K562 (cell line): ENCODE data around the gene RAB13. TPM values are rescaled to one million over a fixed set of nuclear protein-coding genes. Genes with fewer than 3 reads are reported as not detected.
A peak's percentile ranks its signal among the peaks of the same experiment; 100 is the strongest.

Experiments
- CEBPB ChIP-seq: fragments of 450-650 bp; IDR thresholded peaks from 2 replicates; pipeline ENCODE4 v1.6.1; 2016; ENCODE audit warnings: missing genetic modification characterization, missing compliant biosample characterization
- DNMT1 ChIP-seq: fragments of 450-650 bp; IDR thresholded peaks from 2 replicates; pipeline ENCODE4 v1.6.1; 2016; ENCODE audit warnings: antibody characterized with exemption, mild to moderate bottlenecking
- ERF ChIP-seq: fragments of 450-650 bp; formaldehyde crosslinking; IDR thresholded peaks from 2 replicates; pipeline ENCODE4 v1.4.0; 2020; ENCODE audit warnings: mild to moderate bottlenecking, mixed read lengths
- GABPB1 ChIP-seq: sonication (generic); formaldehyde crosslinking; IDR thresholded peaks from 2 replicates; pipeline ENCODE4 v1.8.0; 2022; ENCODE audit warnings: mild to moderate bottlenecking, missing genetic modification reagents
- LEF1 ChIP-seq: fragments of 450-650 bp; IDR thresholded peaks from 2 replicates; pipeline ENCODE4 v1.6.1; 2016; ENCODE audit warnings: mild to moderate bottlenecking
- NR2C2 ChIP-seq, 2 experiments: fragments of 200-800 bp in 1 of 2; sonication (Bioruptor generic) in 1 of 2; sonication (generic) in 1 of 2; formaldehyde crosslinking in 1 of 2; IDR thresholded peaks; 2 replicates each; pipeline versions ENCODE4 v1.6.1 to v1.8.0; 2016 to 2022; ENCODE audit warnings: mild to moderate bottlenecking in 1 of 2, missing compliant biosample characterization in 1 of 2, missing genetic modification characterization in 1 of 2, missing genetic modification reagents in 1 of 2
- RB1 ChIP-seq: fragments of 450-650 bp; IDR thresholded peaks from 2 replicates; pipeline ENCODE4 v1.6.1; 2017; ENCODE audit warnings: low read depth, mild to moderate bottlenecking
- TRIM25 ChIP-seq: fragments of 450-650 bp; IDR thresholded peaks from 2 replicates; pipeline ENCODE4 v1.7.0; 2016; ENCODE audit warnings: borderline replicate concordance
- UBTF ChIP-seq, 2 experiments: IDR thresholded peaks; 2 replicates each; pipeline ENCODE4 v1.6.1; 2012; ENCODE audit warnings: improper control_type of control experiment in 2 of 2, low read depth in 2 of 2, low read length in 2 of 2, borderline replicate concordance in 1 of 2
- ZBTB12 ChIP-seq: fragments of 250-450 bp; sonication (Bioruptor Pico); IDR thresholded peaks from 2 replicates; pipeline ENCODE4 v1.4.0; 2020
- ZBTB9 ChIP-seq: fragments of 450-650 bp; formaldehyde crosslinking; IDR thresholded peaks from 2 replicates; pipeline ENCODE4 v1.4.0; 2020; ENCODE audit warnings: mild to moderate bottlenecking, moderate library complexity
- ZKSCAN1 ChIP-seq: fragments of 150-350 bp; IDR thresholded peaks from 2 replicates; pipeline ENCODE4 v1.6.1; 2016; ENCODE audit warnings: low read depth, low read length
- ZNF282 ChIP-seq: sonication (generic); formaldehyde crosslinking; IDR thresholded peaks from 2 replicates; pipeline ENCODE4 v1.8.1; 2023; ENCODE audit warnings: missing genetic modification reagents
- ZNF511 ChIP-seq: sonication (generic); formaldehyde crosslinking; IDR thresholded peaks from 2 replicates; pipeline ENCODE4 v1.8.0; 2022; ENCODE audit warnings: mild to moderate bottlenecking, missing genetic modification reagents
- ZNF699 ChIP-seq: fragments of 250-450 bp; sonication (Bioruptor Pico); IDR thresholded peaks from 2 replicates; pipeline ENCODE4 v1.8.0; 2021; ENCODE audit warnings: mild to moderate bottlenecking, moderate library complexity; ENCODE audit not compliant: insufficient replicate concordance
- ZNF717 ChIP-seq: fragments of 250-450 bp; sonication (Bioruptor Pico); IDR thresholded peaks from 2 replicates; pipeline ENCODE4 v1.5.0; 2021
- polyA plus RNA-seq, 8 experiments: library from polyadenylated mRNA; depleted of rRNA in 4 of 8; stranded (reverse) in 5 of 8; unstranded in 3 of 8; fragments of >200 nt; fragmentation: Nextera tagmentation in 2 of 8; fragmentation: Illumina TruSeq in 1 of 8; extraction: Ambion mirVana in 2 of 8; extraction: Trizol in 1 of 8; gene quantifications; 2 replicates each; pipeline versions ENCODE4 v1.2.1 to v1.2.3, GENCODE V29; 2011 to 2014; ENCODE audit warnings: inconsistent platforms in 1 of 8, missing spikeins in 1 of 8
- total RNA-seq, 7 experiments: library from RNA; depleted of rRNA in 6 of 7; stranded (reverse); fragments of >200 nt in 6 of 7; fragmentation: Illumina TruSeq in 2 of 7; extraction: Trizol in 2 of 7; gene quantifications; 2 replicates each; pipeline versions ENCODE4 v1.2.1 to v1.2.3, GENCODE V29; 2011 to 2021; ENCODE audit warnings: low replicate concordance in 1 of 7

The RAB13 gene
- total and polyA plus RNA-seq, 9 of the 15 experiments (the other 6 are each of a cell fraction or from before 2014, with no cell fraction given) = 22.3 to 100 (median 39.8) TPM

- TF ChIP-seq ZBTB12 (CRISPR knock-in tag) (no peak), ZNF511 (CRISPR knock-in tag) (peak; percentile 44; the same call in 1 of the 2 replicates), TRIM25 (no peak), NR2C2 (CRISPR knock-in tag; IDR thresholded peaks at IDR 0.05) (peak; percentile 74; the same call in 1 of the 2 replicates), NR2C2 (tag; IDR thresholded peaks at IDR 0.05) (no peak; the same call in 1 of the 2 replicates), LEF1 (no peak), ZNF282 (CRISPR knock-in tag) (no peak), RB1 (peak; percentile 15; the same call in 1 of the 2 replicates), ZBTB9 (CRISPR knock-in tag) (no peak), ZKSCAN1 (no peak), ZNF699 (no peak), DNMT1 (no peak), ERF (0 out of 2 replicates have a peak, but pooled peaks have one; percentile 32), GABPB1 (peak; percentile 73), UBTF (IDR thresholded peaks at IDR 0.05; ENCODE audit: borderline replicate concordance in 1 of 2, low read depth in 2 of 2, low read length in 2 of 2) (peak in 1 of 2 experiments; percentile 72; a peak in 2 of 4 replicates), ZNF717 (no peak), CEBPB (tag) (no peak)
These were observed 40.1 kb downstream of the RAB13 start (continued) for GRCh38 chr1:153945795-153946621.
